Endothelial cell (in vitro differentiated cells): ENCODE results near the gene CHD1. TPM values are rescaled to one million over a fixed set of nuclear protein-coding genes. Genes with fewer than 3 reads are reported as not detected.

Experiments
- DNase-seq: peaks from one replicate; pipeline ENCODE4 v3.0.0; 2021; ENCODE audit warnings: low spot score
- H3K27ac Mint-ChIP-seq: one replicate; pipeline ENCODE4 v1.8.0; 2021; ENCODE audit warnings: mixed read lengths, inconsistent platforms; ENCODE audit not compliant: unreplicated experiment
- H3K27me3 Mint-ChIP-seq: one replicate; pipeline ENCODE4 v1.8.0; 2021; ENCODE audit warnings: mild to moderate bottlenecking, moderate library complexity, mixed read lengths, inconsistent platforms; ENCODE audit not compliant: unreplicated experiment
- H3K36me3 Mint-ChIP-seq: one replicate; pipeline ENCODE4 v1.8.0; 2021; ENCODE audit warnings: mild to moderate bottlenecking, low read depth, mixed read lengths, inconsistent platforms; ENCODE audit not compliant: unreplicated experiment
- H3K4me1 Mint-ChIP-seq: one replicate; pipeline ENCODE4 v1.8.0; 2021; ENCODE audit warnings: mild to moderate bottlenecking, mixed read lengths, inconsistent platforms; ENCODE audit not compliant: unreplicated experiment
- H3K4me3 Mint-ChIP-seq: one replicate; pipeline ENCODE4 v1.8.0; 2021; ENCODE audit warnings: mild to moderate bottlenecking, mixed read lengths, inconsistent platforms; ENCODE audit not compliant: unreplicated experiment
- H3K9me3 Mint-ChIP-seq: one replicate; pipeline ENCODE4 v1.8.0; 2021; ENCODE audit warnings: mixed read lengths, inconsistent platforms; ENCODE audit not compliant: unreplicated experiment
- CTCF ChIP-seq: fragments of 200-600 bp; sonication (generic); IDR thresholded peaks from one replicate; pipeline ENCODE4 v1.5.0; 2021; ENCODE audit warnings: antibody characterized with exemption; ENCODE audit not compliant: unreplicated experiment
- total RNA-seq: library from RNA; stranded (reverse); fragmentation: NEBNext Ultra II Directional; extraction: Animal tissue kit (Norgen Biotek cat#: 25700); gene quantifications from one replicate; pipeline ENCODE4 v1.2.1, GENCODE V29; 2021; ENCODE audit not compliant: unreplicated experiment

CHD1 gene
- total RNA-seq, 1 donor from 2014 or later, result 50.5 TPM

GRCh38 chr5:98845878-98846277 is 82.9 kb downstream of the CHD1 start:
- DNase-seq, result no peak
- Mint-ChIP-seq H3K36me3 (peaks cover 10% of the 10 kb centered on the region), H3K27me3 (peaks cover 1% of the 10 kb centered on the region), H3K4me1 (peaks cover 5% of the 10 kb centered on the region), H3K27ac (no peak overlapping the region), H3K9me3 (no peaks in the 10 kb centered on the region), H3K4me3 (no peak overlapping the region)
- no peak for TF ChIP-seq CTCF

DNA sequence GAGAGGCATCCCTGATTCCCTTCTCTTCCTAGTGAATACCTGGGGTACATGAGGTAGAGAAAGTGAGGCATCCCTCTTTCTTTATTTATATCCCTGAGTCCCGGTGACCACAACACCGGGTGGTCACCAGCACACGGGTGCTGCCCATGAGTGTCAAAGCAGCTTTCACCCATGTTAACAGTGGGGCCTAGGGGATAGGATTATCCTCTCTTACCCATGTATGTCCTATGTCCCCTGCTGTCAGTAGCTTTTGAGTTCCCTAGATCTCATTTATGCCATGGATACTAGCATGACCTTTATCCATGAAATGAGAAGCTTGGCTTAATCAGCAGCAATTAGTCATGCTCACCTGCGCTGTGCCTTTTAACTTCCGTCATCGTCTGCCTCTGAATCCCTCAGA is 83.9 kb downstream of the CHD1 start:
- peaks cover 5% of the 10 kb centered on the region for H3K4me1 Mint-ChIP-seq
- H3K27me3 Mint-ChIP-seq, result peaks cover 1% of the 10 kb centered on the region
- no peak for DNase-seq
- no peaks in the 10 kb centered on the region for H3K9me3 Mint-ChIP-seq
- no peak overlapping the region for H3K4me3 Mint-ChIP-seq
- peaks cover 10% of the 10 kb centered on the region for H3K36me3 Mint-ChIP-seq
- H3K27ac Mint-ChIP-seq, result no peak overlapping the region
- no peak for TF ChIP-seq CTCF

- peaks cover 5% of the 10 kb centered on the region for H3K4me1 Mint-ChIP-seq
- H3K27ac Mint-ChIP-seq, result no peak overlapping the region
- H3K4me3 Mint-ChIP-seq, result no peak overlapping the region
- DNase-seq, result no peak
- H3K36me3 Mint-ChIP-seq, result peaks cover 10% of the 10 kb centered on the region
- TF ChIP-seq CTCF, result no peak
- peaks cover 1% of the 10 kb centered on the region for H3K27me3 Mint-ChIP-seq
- H3K9me3 Mint-ChIP-seq, result no peaks in the 10 kb centered on the region
Measured at GRCh38 chr5:98843481-98843880, 85.3 kb downstream of the CHD1 start.

GRCh38 chr5:98840946-98841345 is 87.9 kb downstream of the CHD1 start:
- Mint-ChIP-seq H3K4me3 (no peak overlapping the region), H3K36me3 (peaks cover 10% of the 10 kb centered on the region), H3K4me1 (peaks cover 5% of the 10 kb centered on the region), H3K27ac (no peak overlapping the region), H3K9me3 (no peaks in the 10 kb centered on the region), H3K27me3 (peaks cover 1% of the 10 kb centered on the region)
- no peak for DNase-seq
- no peak for TF ChIP-seq CTCF

GRCh38 chr5:98839469-98840383 is 89.1 kb downstream of the CHD1 start:
- no peaks in the 10 kb centered on the region for H3K27me3 Mint-ChIP-seq
- DNase-seq, result no peak
- no peaks in the 10 kb centered on the region for H3K9me3 Mint-ChIP-seq
- peaks cover 5% of the 10 kb centered on the region for H3K4me1 Mint-ChIP-seq
- H3K4me3 Mint-ChIP-seq, result no peak overlapping the region
- peaks cover 4% of the 10 kb centered on the region for H3K36me3 Mint-ChIP-seq
- TF ChIP-seq CTCF, result no peak
- no peak overlapping the region for H3K27ac Mint-ChIP-seq
